K562 (cell line): ENCODE data around the gene STIL. TPM values are rescaled to one million over a fixed set of nuclear protein-coding genes. Genes with fewer than 3 reads are reported as not detected.

Source experiments
- BRD4 ChIP-seq: fragments of 200-600 bp; sonication (generic); IDR thresholded peaks from 2 replicates; pipeline ENCODE4 v1.6.1; 2017; ENCODE audit warnings: inconsistent platforms
- CAMTA2 ChIP-seq: fragments of 250-450 bp; sonication (Bioruptor Pico); conservative IDR thresholded peaks from 2 replicates; pipeline ENCODE4 v1.5.1; 2022
- CC2D1A ChIP-seq: fragments of 450-650 bp; IDR thresholded peaks from 2 replicates; pipeline ENCODE4 v1.6.1; 2017; ENCODE audit warnings: mild to moderate bottlenecking
- CCAR2 ChIP-seq: fragments of 200-400 bp; formaldehyde crosslinking; IDR thresholded peaks from 2 replicates; pipeline ENCODE4 v1.6.1; 2017; ENCODE audit warnings: mild to moderate bottlenecking, low read depth, low read length
- COPS2 ChIP-seq: fragments of 450-650 bp; conservative IDR thresholded peaks from 2 replicates; pipeline ENCODE4 v1.6.1; 2016; ENCODE audit warnings: mild to moderate bottlenecking, moderate library complexity
- DPF2 ChIP-seq: fragments of 450-650 bp; IDR thresholded peaks from 2 replicates; pipeline ENCODE4 v1.6.1; 2016
- ELF2 ChIP-seq: fragments of 250-450 bp; sonication (Bioruptor Pico); IDR thresholded peaks from 2 replicates; pipeline ENCODE4 v1.5.0; 2021; ENCODE audit warnings: mild to moderate bottlenecking
- FIP1L1 ChIP-seq: fragments of 200-400 bp; formaldehyde crosslinking; IDR thresholded peaks from 2 replicates; pipeline ENCODE4 v1.6.1; 2018; ENCODE audit warnings: mild to moderate bottlenecking, low read depth, low read length; ENCODE audit not compliant: poor library complexity, severe bottlenecking
- GABPB1 ChIP-seq: sonication (generic); formaldehyde crosslinking; IDR thresholded peaks from 2 replicates; pipeline ENCODE4 v1.8.0; 2022; ENCODE audit warnings: mild to moderate bottlenecking, missing genetic modification reagents
- HNRNPL ChIP-seq: fragments of 200-400 bp; formaldehyde crosslinking; IDR thresholded peaks from 2 replicates; pipeline ENCODE4 v1.6.1; 2017; ENCODE audit warnings: low read depth, mild to moderate bottlenecking, low read length
- MCM5 ChIP-seq: fragments of 450-650 bp; IDR thresholded peaks from 2 replicates; pipeline ENCODE4 v1.6.1; 2016; ENCODE audit warnings: low read depth
- MCM7 ChIP-seq, 2 experiments: fragments of 450-650 bp; IDR thresholded peaks; 2 replicates each; pipeline ENCODE4 v1.6.1; 2016 to 2018
- MEF2A ChIP-seq: IDR thresholded peaks from 2 replicates; pipeline ENCODE4 v1.6.1; 2011; ENCODE audit warnings: low read depth, mild to moderate bottlenecking, low read length, moderate library complexity; ENCODE audit not compliant: control insufficient read depth
- MXI1 ChIP-seq: IDR thresholded peaks from 2 replicates; pipeline ENCODE4 v1.6.1; 2011; ENCODE audit warnings: low read depth, mild to moderate bottlenecking, improper control_type of control experiment, low read length
- PHB2 ChIP-seq: fragments of 450-650 bp; IDR thresholded peaks from 2 replicates; pipeline ENCODE4 v1.6.1; 2017; ENCODE audit warnings: low read depth
- POLR2AphosphoS5 ChIP-seq: IDR thresholded peaks from 2 replicates; pipeline ENCODE4 v1.6.1; 2011; ENCODE audit warnings: mild to moderate bottlenecking, low read depth, low read length, moderate library complexity; ENCODE audit not compliant: control insufficient read depth, insufficient read depth
- POLR2B ChIP-seq: fragments of 450-650 bp; IDR thresholded peaks from 2 replicates; pipeline ENCODE4 v1.6.1; 2018; ENCODE audit warnings: low read depth; ENCODE audit not compliant: partially characterized antibody
- POU5F1 ChIP-seq: fragments of 150-350 bp; IDR thresholded peaks from 2 replicates; pipeline ENCODE4 v1.6.1; 2014; ENCODE audit warnings: borderline replicate concordance, low read length, low read depth, mild to moderate bottlenecking; ENCODE audit not compliant: partially characterized antibody
- SMAD2 ChIP-seq: fragments of 150-350 bp; IDR thresholded peaks from 2 replicates; pipeline ENCODE4 v1.6.1; 2014; ENCODE audit warnings: low read depth, mild to moderate bottlenecking, low read length
- SRSF7 ChIP-seq: fragments of 200-400 bp; formaldehyde crosslinking; optimal IDR thresholded peaks from 2 replicates; pipeline ENCODE3; 2017; ENCODE audit warnings: mild to moderate bottlenecking, low read depth, low read length
- SUPT5H ChIP-seq: fragments of 450-650 bp; IDR thresholded peaks from 2 replicates; pipeline ENCODE4 v1.6.1; 2016
- TCF7 ChIP-seq: sonication (generic); IDR thresholded peaks from 2 replicates; pipeline ENCODE4 v1.6.1; 2016; ENCODE audit warnings: antibody characterized with exemption, borderline replicate concordance
- TOE1 ChIP-seq, 2 experiments: fragments of 450-650 bp in 1 of 2; sonication (generic) in 1 of 2; formaldehyde crosslinking in 1 of 2; IDR thresholded peaks; 2 replicates each; pipeline versions ENCODE4 v1.7.1 to v1.8.0; 2016 to 2022; ENCODE audit warnings: borderline replicate concordance in 2 of 2, mild to moderate bottlenecking in 2 of 2, antibody characterized with exemption in 1 of 2, inconsistent platforms in 1 of 2, low read depth in 1 of 2, missing genetic modification reagents in 1 of 2, moderate library complexity in 1 of 2
- USF1 ChIP-seq: sonication (generic); formaldehyde crosslinking; IDR thresholded peaks from 2 replicates; pipeline ENCODE4 v1.9.0; 2022; ENCODE audit warnings: mild to moderate bottlenecking, missing genetic modification reagents
- ZBTB2 ChIP-seq: fragments of 450-650 bp; IDR thresholded peaks from 2 replicates; pipeline ENCODE4 v1.6.1; 2016; ENCODE audit warnings: antibody characterized with exemption
- ZNF124 ChIP-seq: sonication (generic); formaldehyde crosslinking; IDR thresholded peaks from 2 replicates; pipeline ENCODE4 v1.8.1; 2022; ENCODE audit warnings: missing genetic modification reagents
- ZNF133 ChIP-seq: fragments of 250-450 bp; sonication (Bioruptor Pico); IDR thresholded peaks from 2 replicates; pipeline ENCODE4 v1.4.0; 2020; ENCODE audit warnings: mild to moderate bottlenecking
- ZNF436 ChIP-seq: fragments of 250-450, 450-650 bp; sonication (Bioruptor Pico); formaldehyde crosslinking; IDR thresholded peaks from 2 replicates; pipeline ENCODE4 v1.7.0; 2020; ENCODE audit warnings: mild to moderate bottlenecking
- polyA plus RNA-seq, 8 experiments: library from polyadenylated mRNA; depleted of rRNA in 4 of 8; stranded (reverse) in 5 of 8; unstranded in 3 of 8; fragments of >200 nt; fragmentation: Nextera tagmentation in 2 of 8; fragmentation: Illumina TruSeq in 1 of 8; extraction: Ambion mirVana in 2 of 8; extraction: Trizol in 1 of 8; gene quantifications; 2 replicates each; pipeline versions ENCODE4 v1.2.1 to v1.2.3, GENCODE V29; 2011 to 2014; ENCODE audit warnings: inconsistent platforms in 1 of 8, missing spikeins in 1 of 8
- total RNA-seq, 7 experiments: library from RNA; depleted of rRNA in 6 of 7; stranded (reverse); fragments of >200 nt in 6 of 7; fragmentation: Illumina TruSeq in 2 of 7; extraction: Trizol in 2 of 7; gene quantifications; 2 replicates each; pipeline versions ENCODE4 v1.2.1 to v1.2.3, GENCODE V29; 2011 to 2021; ENCODE audit warnings: low replicate concordance in 1 of 7
- TF ChIP-seq, protein P1 (sequence below): fragments of 250-450 bp; sonication (Bioruptor Pico); IDR thresholded peaks from 2 replicates; pipeline ENCODE4 v1.4.0; 2020

STIL gene
- total and polyA plus RNA-seq, 9 of the 15 experiments (the other 6 are each of a cell fraction or from before 2014, with no cell fraction given), result 10.5 to 77.4 (median 39.6) TPM

- TF ChIP-seq ZBTB2 (peak; percentile 71), ELF2 (CRISPR knock-in tag) (no peak; the same call in 1 of the 2 replicates), MEF2A (peak; percentile 66; the same call in 1 of the 2 replicates), HNRNPL (no peak), FIP1L1 (no peak), SMAD2 (no peak), CC2D1A (peak; percentile 95), TCF7 (peak; percentile 87), BRD4 (no peak), USF1 (CRISPR knock-in tag) (no peak), ZNF124 (CRISPR knock-in tag) (no peak), TOE1 (IDR thresholded peaks at IDR 0.05; ENCODE audit: borderline replicate concordance) (peak; percentile 78; the same call in 1 of the 2 replicates), TOE1 (CRISPR knock-in tag; IDR thresholded peaks at IDR 0.05; ENCODE audit: borderline replicate concordance, low read depth) (no peak), COPS2 (no peak), POU5F1 (no peak), PHB2 (peak; percentile 90), SUPT5H (no peak; the same call in 1 of the 2 replicates), POLR2B (no peak), POLR2AphosphoS5 (peak; percentile 96), DPF2 (peak; percentile 97), MXI1 (peak; percentile 78), SRSF7 (no peak), CCAR2 (no peak), MCM5 (no peak), ZNF133 (CRISPR knock-in tag) (no peak), GABPB1 (CRISPR knock-in tag) (peak; percentile 75; the same call in 1 of the 2 replicates), ZNF436 (no peak), MCM7 (IDR thresholded peaks at IDR 0.05) (no peak), CAMTA2 (CRISPR knock-in tag) (no peak)
- TF ChIP-seq, protein P1, sequence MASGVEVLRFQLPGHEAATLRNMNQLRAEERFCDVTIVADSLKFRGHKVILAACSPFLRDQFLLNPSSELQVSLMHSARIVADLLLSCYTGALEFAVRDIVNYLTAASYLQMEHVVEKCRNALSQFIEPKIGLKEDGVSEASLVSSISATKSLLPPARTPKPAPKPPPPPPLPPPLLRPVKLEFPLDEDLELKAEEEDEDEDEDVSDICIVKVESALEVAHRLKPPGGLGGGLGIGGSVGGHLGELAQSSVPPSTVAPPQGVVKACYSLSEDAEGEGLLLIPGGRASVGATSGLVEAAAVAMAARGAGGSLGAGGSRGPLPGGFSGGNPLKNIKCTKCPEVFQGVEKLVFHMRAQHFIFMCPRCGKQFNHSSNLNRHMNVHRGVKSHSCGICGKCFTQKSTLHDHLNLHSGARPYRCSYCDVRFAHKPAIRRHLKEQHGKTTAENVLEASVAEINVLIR (CRISPR knock-in tag), result 0 out of 2 replicates have a peak, but pooled peaks have one; percentile 9
These were observed 81.6 kb downstream of the STIL start, which contains the start of gene TAL1 (continued) for GRCh38 chr1:47232187-47232874.
